Measurements from ENCODE around the gene ANAPC2.

ANAPC2 gene

DNA sequence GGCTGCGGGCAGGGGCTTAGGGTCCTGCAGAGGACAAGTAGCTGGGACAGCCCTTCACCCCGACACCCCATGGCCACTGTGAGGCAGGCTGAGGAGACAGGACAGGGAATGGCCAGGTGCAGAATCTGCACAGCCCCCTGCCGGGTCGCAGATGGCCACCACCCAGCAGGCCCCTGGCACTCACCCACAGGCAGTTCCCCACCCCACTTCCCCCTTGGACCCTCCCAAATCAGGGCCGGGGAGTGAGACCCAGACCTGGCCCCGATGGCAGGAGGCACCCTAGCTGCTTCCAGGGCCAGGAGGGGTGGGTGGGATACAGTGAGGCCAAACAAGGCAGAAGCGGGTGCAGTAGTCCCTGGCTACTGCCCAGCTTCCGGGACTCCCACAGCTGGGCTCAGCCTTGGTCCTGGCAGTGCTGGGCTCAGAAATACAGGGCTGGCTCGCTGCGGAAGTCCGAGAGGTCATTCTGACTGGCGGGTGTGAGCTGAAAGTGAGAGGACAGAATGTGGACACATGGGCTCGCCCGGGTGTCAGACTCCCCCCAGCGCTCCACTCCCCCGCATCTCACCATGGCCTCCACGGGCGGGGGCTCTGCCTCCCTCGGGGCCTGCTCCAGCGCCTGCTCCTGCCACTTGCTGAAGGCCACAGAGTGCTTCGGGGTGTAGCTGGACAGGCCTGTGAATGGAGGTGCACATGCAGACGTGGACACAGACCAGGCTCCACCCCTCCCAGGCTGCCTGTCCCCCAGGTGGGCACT lies 3.5 kb upstream of the ANAPC2 start:
- no peak for DNase-seq

DNA sequence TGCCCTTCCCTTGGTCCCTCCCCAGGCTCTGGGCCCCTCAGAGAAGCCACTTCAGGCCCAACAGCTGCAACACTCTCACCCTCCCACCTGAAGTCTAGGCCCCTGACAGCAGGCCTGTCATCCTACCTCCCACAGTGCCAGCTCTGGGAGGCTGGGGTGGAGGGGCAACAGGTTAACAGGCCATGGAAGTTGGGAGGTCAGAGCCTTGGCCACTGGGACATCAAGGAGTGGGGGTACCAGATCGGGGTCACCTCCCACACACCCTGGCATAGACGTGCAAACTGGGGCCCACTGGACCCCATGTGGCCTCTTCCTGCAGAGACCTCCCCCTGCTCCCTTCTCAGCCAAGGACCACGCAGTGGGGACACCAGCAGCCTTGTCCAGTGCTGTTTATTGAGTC lies 2.9 kb upstream of the ANAPC2 start:
- DNase-seq = no peak

DNA sequence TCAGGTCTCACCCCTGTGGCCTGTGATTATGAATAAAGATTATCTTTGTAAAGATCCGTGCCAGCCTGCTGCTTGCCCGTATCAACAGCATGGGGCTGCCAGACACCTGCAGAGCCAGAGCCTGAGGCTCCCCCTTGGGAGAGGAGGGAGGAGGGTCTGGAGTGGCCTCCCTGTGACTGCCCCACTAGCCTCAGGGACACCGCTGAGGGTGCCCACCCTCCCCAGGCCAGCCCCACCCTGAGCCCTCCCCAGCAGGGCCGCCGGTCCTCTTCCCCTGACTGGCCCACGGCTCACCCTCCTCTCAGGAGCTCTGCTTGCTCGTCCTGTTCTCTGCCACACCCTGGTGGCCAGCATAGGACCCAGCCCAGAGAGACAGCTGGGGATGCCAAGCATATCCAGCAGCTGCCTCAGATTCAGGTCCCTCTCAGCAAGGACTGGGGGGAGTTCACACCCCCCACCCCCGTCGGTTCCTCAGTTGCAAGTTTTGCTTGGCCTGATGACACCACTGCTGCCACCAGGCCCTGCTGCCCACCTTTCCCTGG lies 2.0 kb upstream of the ANAPC2 start:
- no peak for DNase-seq

DNA sequence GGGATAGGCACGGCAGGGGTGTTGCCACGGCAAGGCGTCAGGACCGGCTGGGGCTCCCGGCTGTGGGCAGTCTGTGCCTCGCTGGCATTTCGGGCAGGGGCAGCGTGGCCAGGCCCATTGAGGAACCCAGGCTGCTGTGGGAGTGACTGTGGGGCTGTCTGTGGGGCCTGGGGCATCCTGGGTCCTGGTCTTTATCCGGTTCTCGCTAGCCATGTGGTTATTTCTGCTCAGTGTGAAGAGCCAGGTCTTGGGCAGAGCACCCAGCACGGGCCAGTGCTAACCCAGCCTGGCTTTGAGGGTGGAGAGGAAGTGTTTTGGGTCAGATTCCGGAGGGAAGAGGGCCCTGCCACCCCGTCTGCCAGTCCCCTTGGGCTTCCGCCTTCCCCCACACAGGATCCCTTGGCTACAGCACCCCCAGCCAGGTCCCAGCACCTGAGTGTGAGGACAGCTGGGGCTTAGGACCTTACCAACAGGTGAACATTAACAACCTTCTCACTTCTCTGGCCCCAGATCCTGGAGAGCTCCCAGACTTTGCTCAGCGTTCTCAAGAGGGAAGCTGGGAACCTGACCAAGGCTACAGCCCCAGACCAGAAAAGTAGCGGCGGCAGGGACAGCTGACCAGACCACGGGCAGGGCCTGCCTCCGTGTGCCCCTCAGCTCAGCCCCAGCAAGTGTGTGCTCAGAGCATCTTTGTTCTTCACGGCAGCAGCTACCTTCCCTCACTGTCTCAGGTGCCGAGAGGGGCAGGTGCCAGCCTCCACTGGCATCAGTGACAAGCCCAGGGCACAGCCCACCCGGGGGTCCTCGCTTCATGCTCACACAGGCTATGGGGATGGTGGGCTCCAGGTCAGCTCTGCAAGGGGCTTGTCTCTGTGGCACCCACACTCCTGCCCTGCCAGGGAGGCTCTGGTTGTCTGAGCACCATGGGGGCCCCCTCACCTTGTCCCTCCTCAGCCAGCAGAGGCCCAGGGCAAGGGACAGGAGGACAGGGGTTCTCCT lies 1.2 kb upstream of the ANAPC2 start:
- DNase-seq = no peak

DNA sequence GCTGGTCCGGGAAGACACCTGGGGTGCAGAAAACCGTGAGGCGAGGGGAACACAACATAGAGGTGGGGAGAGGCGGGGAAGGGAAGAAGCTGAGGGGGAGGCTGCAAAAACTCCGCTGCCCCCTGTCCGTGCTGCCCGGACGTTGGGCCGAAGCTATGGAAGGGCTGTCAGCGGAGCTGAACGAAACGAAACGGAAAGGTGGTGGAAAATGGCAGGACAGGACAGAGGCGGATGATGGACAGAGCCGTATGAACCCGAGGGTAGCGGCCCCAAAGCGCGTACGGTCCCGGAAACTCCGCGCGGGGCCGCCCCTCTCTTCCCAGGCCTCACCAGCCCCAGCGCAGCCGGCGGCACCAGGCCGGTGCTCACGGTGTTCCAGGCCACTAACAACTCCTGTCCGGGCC lies 272 bp downstream of the ANAPC2 start:
- no peak for DNase-seq

DNA sequence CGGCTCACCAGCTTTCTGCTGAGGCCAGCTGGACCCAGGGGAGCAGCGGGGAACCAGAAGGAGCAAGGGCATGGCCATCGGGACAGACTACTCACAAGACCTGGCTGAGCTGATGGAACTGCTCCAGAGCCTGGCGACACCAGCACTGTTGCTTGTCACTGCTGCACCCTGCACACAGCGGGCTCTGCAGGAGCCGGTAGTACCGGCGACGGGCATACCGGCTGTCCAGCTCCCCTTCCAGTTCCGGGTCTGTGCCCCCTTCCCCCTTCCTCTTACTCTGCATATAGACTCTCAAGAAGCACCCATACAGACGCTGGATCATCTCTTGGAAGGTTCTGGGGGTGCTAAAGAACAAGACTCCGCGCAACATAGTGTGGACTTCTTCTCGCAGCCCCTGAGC lies 974 bp downstream of the ANAPC2 start:
- DNase-seq = no peak

DNA sequence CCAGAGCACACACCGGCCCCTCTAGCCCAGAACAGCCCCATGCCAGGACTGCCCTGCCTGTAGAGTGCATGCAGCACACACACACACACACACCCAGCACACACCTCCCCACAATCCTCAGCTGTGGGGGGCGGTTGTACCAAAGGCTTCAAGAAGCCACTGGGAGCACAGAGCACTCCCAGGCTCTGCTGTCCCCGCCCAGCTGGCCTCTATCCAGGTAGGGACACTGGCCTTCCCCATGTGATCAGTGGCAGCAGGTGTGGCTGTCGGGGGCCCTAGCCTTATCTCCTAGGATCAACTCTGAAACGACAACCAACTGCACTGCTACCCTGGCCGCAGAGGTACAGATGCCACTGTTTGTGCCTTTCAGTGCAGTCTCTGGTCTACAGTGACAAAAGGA lies 2.0 kb downstream of the ANAPC2 start:
- DNase-seq = no peak

DNA sequence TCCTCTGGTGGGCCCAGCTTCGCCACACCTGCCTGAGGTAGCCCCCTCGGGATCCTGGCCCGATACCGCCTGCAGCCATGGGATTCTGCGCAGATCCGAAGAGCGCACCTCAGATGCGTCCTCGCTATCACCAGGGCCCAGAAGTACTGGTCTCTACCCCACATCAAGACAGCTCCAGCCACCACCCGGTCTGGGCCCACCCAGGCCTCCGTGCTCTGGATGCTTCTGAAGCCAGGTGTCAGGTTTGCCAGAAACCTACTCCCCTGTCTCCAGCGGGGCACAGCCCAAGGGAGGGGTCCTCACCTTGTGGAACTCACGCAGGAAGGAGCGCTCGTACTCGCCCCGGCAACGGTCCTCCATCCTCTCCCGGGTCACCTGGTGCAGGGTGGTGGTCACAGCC lies 2.4 kb downstream of the ANAPC2 start:
- DNase-seq = no peak

DNA sequence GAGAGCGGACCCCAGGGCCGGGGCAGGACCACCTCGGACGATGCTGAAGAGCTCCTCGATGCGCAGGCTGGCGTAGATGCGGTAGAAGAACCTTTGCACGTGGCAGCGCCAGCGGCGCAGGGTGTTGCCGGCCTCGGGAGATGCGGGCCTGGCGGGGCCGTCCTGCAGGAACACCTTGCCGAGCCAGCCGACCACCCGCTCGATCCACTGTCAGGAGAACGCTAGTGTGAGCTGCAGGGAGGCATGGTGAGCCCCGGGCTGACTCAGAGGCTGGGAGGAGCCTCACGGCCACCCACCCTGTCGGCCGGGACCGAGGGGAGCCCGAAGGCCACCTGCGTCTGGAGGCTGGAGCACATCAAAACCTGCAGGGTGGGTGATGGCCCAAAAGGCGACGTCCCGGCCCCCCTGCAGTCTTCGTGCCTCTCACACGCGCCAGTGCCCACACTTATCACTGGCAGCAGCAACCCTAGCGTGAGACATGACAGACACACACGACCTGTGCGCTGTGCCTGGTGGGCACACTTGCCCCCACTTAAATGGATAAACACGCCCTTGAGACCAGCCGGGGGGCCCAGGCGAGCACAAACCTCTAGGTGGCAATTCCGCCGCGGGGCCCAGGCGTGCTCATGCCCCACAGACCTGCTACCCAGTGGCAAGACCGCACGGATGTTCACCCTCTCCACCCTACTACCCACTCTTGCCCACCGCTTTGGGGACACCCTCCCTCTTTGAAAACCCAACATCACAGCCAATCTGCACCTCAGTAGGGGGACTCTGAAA lies 3.3 kb downstream of the ANAPC2 start:
- DNase-seq = no peak

DNA sequence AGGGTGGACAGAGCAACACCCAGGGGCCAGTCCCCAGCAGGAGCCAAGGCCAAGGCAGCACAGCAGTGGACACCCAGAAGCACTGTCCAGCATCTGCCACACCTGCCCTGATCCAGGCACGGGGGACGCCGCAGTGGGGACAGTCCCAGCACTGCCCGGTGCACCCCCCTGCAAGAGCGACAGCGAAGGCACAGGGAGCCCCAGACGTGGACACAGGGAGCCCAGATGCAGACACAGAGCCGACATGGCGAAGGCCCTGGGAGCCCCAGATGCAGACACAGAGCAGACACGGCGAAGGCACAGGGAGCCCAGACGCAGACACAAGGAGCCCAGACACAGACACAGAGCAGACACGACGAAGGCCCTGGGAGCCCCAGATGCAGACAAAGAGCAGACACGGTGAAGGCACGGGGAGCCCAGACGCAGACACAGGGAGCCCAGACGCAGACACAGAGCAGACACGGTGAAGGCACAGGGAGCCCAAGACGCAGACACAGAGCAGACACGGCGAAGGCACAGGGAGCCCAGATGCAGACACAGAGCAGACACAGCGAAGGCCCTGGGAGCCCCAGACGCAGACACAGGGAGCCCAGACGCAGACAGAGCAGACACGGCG lies 4.3 kb downstream of the ANAPC2 start:
- DNase-seq = no peak

DNA sequence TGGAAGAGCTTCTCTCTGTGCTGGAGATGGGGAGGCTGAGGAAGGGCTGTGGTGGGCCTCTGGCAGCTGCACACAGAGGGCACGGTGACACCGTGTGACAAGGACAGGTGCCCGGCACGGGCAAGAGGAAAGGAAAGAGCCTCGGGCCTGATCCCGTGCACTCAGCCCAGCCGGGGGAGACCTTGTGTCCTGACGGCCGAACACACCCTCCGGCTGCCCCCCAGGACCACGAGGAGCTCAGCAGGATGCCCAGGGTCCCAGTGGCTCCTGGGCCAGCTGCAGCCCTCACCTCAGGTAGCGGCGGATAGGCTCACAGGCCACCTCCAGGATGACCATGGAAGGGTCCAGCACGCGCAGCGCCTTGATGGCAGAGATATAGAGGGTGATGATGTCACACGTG lies 5.5 kb downstream of the ANAPC2 start:
- DNase-seq = no peak

DNA sequence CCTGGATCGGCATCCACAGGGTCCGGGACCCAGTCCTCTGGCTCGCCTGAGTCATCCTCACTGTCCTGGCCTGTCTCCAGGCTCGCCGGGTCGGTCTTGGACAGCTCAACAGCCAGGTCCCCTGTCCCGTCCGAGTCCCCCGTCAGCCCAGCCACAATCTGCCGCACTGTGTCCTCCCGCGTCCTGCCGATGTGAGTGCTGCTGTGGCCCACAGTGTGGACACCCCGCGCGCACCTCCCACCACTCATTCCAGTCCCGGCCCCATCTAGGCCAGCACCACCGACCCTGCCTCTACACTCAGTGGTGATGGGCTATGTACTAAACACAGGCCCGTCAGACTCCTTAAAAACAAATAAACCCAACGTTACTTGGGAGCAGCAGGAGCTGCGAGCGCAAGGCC lies 6.7 kb downstream of the ANAPC2 start:
- no peak for DNase-seq

DNA sequence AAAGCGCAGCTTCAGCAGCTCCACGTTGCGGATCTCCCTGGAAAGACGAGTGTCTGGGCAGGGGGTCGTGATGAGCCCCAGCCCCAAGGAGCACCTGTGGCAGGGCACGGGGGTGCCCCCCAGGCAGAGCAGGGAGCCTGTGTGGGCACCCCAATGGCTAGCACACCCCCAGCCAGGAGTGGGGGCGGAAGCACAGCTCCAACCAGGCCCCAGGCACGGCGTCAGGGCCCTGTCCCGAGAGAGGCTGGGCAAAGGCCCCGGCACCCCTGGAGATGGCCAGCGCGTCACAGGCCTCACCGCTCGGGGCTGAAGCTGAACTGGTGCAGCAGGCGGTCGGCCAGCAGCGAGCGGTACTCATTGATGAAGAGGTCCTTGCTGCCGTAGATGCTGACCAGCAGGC lies 7.9 kb downstream of the ANAPC2 start:
- DNase-seq = no peak

DNA sequence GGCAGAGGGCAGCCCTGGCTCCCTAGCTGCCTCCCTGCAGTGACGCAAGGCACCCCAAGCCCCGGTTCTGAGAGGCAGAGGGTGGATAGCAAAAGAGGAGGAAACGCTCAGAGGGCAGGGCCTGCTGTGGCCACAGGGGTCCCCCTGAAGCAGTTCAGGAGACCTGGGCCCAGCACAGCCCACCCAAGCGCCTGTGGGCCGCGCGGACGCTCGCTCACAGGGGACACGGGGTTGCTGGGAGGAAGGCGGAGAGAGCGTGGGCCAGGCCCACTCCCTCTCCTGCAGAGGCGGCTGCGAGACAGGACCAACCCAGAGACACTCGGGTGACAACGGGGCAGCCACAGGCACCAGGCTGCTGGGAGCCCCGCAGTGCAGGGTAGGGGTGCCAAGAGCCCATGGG lies 8.6 kb downstream of the ANAPC2 start:
- no peak for DNase-seq

DNA sequence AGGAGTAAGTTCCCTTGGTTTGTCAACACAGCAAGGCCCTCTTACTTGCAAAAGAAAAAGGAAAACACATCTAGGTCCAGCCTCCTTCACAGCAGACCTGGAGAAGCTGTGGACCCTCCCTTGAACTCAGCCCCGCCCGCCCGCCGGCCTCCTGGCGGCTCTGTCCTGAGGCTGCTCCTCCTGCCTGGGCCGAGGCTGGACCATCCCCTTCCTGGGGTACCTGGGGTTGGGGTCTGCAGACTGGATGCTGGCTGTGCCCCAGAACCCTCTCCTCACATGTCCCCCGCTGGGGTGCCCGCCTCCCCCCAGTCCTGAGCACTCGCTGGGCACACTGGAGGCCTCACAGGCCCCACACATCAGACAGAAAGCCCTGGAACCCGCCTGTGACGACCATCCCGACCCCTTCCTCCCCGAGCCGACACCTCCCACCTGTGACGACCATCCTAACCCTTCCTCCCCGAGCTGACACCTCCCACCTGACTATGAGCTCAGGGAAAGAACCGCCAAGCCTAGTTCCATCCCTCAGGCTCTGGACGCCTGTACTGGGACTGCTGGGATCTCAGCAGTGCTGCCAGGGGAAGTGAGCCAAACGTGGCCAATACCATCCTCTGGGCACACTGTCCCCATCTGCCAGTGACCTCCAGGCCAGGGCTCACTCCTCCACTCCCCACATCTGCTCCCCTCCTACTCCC lies 9.3 kb downstream of the ANAPC2 start:
- no peak for DNase-seq

DNA sequence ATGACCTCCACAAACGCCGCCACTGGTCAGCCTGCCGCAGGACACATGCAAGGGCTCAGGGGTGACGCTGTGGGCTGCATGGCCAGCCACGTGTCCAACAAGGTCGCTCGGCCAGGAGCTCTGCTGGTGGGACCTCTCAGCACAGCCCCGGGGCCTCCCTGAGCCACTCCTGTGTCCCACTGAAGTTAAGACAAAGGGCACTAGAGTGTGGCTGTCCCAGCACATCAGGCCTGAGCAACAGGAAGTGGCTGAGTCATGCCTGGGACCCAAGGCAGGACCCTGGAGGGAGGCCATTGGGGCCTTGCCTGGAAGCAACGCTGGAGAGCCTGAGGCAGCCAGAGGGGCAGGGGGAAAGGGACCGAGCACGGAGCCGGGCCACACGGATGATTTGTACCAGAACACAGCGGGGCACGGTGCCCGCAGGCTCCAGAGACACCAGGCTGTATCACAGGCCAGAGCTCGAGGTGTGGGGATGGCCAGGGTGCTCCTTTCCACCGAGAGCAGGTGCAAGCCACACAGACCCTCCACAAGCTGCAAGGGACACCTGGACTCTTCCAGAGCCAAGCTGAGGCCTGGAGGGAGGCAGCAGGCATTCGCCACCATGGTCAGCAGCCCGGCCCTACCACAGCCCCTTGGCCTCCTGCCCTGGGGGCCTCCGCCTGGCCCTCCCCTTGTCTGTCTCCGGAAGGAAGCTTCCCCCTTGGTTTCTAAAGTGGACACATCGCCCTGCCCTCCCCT lies 10.0 kb downstream of the ANAPC2 start:
- DNase-seq = no peak

DNA sequence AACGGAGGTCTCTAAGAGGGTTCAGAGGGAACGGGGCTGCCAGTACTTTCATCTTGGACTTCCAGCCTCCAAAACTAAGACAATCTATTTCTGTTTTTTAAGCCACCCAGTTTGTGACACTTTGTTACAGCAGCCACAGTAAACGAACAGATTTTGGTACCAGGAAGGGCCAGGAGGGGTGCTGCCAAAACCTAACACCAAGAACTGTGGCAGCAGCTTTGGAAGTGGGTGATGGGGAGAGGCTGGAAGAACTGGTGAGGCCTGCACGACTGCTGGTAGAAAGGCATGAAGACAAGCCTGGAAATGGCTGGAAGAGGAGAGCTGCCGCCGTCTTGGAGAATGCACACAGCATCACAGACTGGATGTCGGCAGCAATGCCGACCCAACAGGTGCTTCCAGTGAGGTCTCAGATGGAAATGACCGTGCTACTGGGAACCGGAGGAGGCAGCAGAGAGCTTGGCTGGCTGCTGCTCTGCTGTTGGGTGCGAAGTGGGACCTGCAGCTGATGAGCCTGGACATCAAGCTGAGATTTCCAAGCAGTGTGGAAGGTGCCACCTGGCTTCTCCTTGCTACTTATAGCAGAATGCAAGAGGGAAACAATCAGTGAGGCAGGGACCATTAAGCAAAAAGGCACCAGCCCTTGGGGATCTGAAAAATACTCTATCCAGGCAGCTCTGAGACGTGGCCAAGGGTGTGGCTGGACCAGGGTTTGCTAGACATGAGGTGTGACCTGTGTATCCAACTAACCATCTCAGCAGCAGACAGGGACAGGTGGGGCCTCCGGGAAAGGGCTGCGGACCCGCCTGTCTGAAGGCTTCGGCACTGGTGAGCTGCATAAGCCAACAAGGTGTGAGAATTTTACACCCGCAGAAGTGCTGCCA lies 11.8 kb downstream of the ANAPC2 start:
- peak; percentile 31 to 39 (median 31) for DNase-seq

DNA sequence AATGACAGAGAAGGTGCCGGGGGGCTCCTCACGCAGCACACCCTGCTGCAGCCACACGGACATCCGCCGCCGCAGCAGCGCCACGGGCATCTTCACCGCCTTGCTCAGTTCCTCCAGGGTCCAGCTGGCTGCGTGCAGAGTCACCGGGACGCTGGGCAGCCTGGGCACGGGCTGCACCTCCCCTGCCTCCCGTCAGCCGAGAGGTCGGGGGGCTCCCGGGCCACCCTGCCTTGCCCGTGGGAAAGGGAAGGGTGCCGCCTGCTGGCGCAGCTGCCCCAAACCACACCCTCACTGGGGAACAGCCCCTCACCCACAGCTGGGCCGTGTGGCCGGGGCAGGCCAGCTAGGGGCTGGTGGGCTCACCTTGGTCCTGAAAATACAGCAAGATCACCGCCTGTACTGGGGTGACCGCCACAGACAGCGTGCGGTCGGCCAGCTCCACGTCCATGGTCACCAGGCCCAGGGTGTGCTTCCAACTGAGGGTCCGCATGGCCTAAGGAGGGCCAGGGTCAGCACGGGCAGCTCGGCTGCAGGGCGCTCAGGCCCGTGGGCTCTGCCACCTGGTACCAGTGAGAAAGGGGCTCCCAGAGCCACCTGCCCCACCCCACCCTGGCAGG lies 12.9 kb downstream of the ANAPC2 start:
- DNase-seq = no peak

DNA sequence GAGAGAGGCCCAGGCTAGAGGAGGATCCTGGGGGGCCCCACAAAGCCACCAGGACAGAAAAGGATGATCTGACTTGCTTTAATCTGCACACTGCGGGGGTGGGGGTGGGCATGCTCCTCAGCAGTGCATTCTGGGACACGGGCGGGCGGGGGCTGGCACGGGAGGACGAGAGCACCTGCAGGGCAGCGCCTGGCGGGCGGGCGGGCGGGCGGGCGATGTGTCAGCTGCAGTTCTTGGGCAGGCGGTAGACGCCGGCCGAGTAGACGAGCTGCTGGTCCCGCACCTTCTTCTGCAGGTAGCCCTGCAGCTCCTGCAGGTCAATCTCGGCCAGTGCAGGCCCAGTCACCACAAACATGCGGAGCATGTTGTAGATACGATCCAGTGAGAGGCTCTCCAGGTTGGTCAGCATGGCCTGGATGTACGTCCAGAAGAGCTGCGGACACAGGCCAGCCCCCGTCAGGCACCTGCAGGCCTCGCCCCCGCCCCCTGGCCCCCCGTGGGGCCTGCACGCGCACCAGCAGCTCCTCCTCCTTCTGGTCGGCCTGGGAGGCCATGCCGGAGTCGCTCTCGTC lies 13.6 kb downstream of the ANAPC2 start:
- DNase-seq = no peak

Data from suppressor macrophage treated with lipopolysaccharide for 1 hour (primary cell).